Airway epithelial cell (primary cell): ENCODE measurements around the gene ZNF224. TPM values are rescaled to one million over a fixed set of nuclear protein-coding genes. Genes with fewer than 3 reads are reported as not detected.

Source experiments
- total RNA-seq: library from RNA; depleted of rRNA; stranded (reverse); fragments of >200 nt; gene quantifications from 2 replicates; pipeline ENCODE4 v1.2.3, GENCODE V29; 2015

Gene ZNF224
- 6.1 and 11.7 TPM in 2 replicates for total RNA-seq

GRCh38 chr19:44093931-44094765 is at the start of gene ZNF224:
TSS of gene ZNF224 (plus strand) at chr19:44094361. CDS start at chr19:44097874, 3,513 bp downstream.

DNA sequence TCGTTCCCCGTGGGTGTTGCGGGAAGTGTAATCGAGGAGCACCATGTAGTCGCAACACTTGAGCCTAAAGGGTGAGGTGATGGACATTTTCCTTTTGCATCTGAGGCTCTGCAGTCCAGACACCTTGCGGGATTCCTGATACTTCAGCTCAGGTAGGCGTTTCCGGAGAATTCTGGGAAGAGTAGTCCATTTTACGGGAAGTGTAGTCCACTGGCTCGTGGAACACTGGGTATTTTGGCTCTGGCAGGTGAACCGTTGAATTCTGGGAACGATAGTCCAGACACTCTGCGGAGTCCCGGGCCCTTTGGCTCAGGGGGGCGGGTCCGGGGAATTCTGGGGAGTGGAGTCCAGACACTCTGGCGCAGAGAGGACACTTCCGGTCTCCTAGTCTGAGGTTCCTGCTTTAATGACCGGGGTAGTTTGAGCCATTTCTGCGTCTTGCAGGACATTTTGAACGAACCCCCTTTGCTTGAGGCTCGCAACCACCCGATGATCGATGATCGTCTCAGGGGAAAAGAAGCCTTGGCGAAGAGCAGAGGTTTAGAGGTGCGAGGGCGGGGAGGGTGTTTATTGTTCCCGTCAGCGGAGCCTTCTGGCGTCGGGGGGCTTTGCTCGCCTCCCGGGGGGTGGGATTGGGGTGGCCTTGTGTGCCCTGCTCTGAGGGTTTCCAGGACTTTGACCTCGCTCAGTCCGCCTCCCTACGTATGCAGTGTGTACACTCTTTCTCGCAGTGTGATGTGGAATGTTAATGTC is 42.3 kb upstream of the ZNF224 start, which contains the start of gene ZNF223:
Gene ZNF223, plus strand, starts transcription at position 387 of the 753 bp plus-strand sequence. CDS start 3,141 bp downstream, outside the sequence.

DNA sequence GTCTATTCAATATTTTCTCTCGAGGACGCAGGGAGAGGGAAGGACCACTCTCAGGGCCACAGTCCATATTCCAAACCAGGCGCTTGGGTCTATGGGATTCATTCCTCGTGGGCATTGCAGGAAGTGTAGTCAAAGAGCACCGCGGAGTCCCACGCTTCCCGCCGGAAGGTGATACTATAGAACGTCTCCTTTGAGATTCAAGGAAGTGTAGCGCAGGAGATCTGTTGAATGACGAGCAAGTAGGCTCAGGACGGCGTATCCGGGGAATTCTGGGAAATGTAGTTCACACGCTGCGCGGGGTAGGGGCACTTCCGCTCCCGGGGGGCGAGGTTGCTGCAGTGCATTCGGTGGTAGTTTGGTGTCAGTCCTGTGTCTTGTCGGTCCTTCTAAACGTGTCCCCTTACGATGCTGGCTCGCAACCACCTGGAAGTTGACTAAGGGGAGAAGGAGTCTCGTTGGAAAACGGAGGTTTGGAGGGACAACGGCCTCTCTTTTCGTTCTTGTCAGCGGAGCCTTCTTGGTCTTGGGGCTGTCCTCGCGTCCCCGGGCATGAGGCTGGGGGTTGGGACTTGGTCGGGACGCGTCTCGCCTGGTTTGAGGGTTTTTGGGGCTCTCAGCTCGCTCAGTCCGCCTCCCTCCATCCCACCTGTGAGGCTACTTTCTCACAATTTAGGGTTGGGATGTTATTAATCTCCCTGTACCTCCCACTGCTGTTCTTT is 22.2 kb upstream of the ZNF224 start, which contains the start of gene ZNF284:
Gene ZNF284, plus strand, starts transcription at position 336 of the 719 bp plus-strand sequence. CDS start 4,231 bp downstream, outside the sequence.

GRCh38 chr19:44113138-44113783 is 19.1 kb downstream of the ZNF224 start, which contains the start of gene ZNF225:
TSS of gene ZNF225 (plus strand) at chr19:44113399. CDS start at chr19:44115828, 2,429 bp downstream.

DNA sequence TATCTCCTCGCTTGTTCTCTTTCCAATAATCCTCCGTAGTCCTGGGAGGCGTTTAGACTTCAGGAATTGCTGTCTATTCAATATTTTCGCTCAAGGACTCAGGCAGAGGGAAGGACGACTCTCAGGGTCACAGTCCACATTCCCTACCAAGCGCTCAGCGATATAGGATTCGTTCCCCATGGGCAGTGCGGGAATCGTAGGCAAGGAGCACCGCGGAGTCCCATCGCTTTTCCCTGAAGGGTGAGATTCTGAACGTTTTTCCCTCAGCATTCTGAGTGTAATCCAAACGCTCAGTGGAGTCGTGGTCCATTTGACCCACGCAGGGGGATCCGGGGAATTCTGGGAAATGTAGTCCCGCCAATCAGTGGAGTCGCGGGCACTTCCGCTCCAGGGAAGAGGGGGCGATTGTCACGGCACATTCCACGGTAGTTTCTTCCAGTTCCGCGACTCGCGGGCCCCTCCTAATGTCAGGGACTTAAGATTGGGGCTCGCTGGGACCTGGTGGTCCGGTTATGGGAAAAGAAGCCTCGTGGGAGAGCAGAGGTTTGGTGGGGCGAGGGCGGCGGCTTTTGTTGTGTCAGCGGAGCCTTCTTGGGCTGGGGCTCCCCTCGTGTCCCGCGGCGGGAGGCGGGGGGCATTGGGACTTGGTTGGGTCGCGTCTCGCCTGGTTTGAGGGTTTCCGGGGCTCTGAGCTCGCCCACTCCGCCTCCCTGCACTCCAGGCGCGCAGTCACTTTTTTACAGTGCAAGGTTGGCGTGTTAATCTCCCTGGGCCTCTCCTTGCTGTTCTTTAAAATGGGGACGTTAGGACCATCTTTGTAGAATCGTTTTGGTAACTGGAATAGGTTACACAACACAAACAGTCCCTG is 47.3 kb downstream of the ZNF224 start, which contains the start of gene ZNF234:
Gene ZNF234, plus strand, starts transcription at position 364 of the 868 bp plus-strand sequence. CDS start 3,079 bp downstream, outside the sequence.

Other genes with a start within 250 kb of the ZNF224 start
- gene ZNF404, start 210.4 kb upstream of the ZNF224 start, total RNA-seq = 0.92 and 0.93 TPM in 2 replicates
- gene ZNF45, start 159.1 kb upstream of the ZNF224 start, total RNA-seq = 2.7 and 5.4 TPM in 2 replicates
- gene ZNF221, start 143.1 kb upstream of the ZNF224 start, total RNA-seq = 0.79 and 1.8 TPM in 2 replicates
- gene ZNF155, start 110.2 kb upstream of the ZNF224 start, total RNA-seq = 2.8 and 4.7 TPM in 2 replicates
- gene ZNF230, start 91.4 kb upstream of the ZNF224 start, total RNA-seq = 1.3 and 1.4 TPM in 2 replicates
- gene ZNF222, start 69.0 kb upstream of the ZNF224 start, total RNA-seq = 1.3 and 4.5 TPM in 2 replicates
- gene ZNF223, start 42.3 kb upstream of the ZNF224 start, total RNA-seq = 1.9 and 2.9 TPM in 2 replicates
- 1.6 and 1.7 TPM in 2 replicates for gene ZNF284, start 22.2 kb upstream of the ZNF224 start, total RNA-seq
- gene ZNF225, start 19.0 kb downstream of the ZNF224 start, total RNA-seq = 1.1 and 1.7 TPM in 2 replicates
- gene ZNF234, start 47.2 kb downstream of the ZNF224 start, total RNA-seq = 3.3 and 3.6 TPM in 2 replicates
- gene ZNF226, start 70.7 kb downstream of the ZNF224 start, total RNA-seq = 4.9 and 9.3 TPM in 2 replicates
- gene ZNF227, start 118.2 kb downstream of the ZNF224 start, total RNA-seq = 3.1 and 4.9 TPM in 2 replicates
- 0.07 TPM in 1 of 2 replicates, not detected in the other for gene ZNF233, start 165.5 kb downstream of the ZNF224 start, total RNA-seq
- 0.88 and 2.0 TPM in 2 replicates for gene ZNF235, start 210.7 kb downstream of the ZNF224 start, total RNA-seq